ENCODE results near the gene NOL12.

- TF ChIP-seq CTCF (IDR thresholded peaks at IDR 0.05), result no peak
- no peak for TF ChIP-seq ZFX (IDR thresholded peaks at IDR 0.05; ENCODE audit: borderline replicate concordance)
Observed at GRCh38 chr22:37708580-37709444, 22.7 kb downstream of the NOL12 start.

Data from 22Rv1 (cell line).